Renal cortex interstitium (tissue), 11 donors: ENCODE measurements around the gene CRNKL1. TPM values are rescaled to one million over a fixed set of nuclear protein-coding genes. Genes with fewer than 3 reads are reported as not detected.

ENCODE experiments used
- DNase-seq, 11 donors: peaks; one replicate each; pipeline ENCODE4 v3.0.0-alpha.2; 2013; ENCODE audit warnings: low read depth in 9 of 11, low spot score in 4 of 11; ENCODE audit errors: extremely low read depth in 1 of 11
- polyA plus RNA-seq, 3 donors: library from polyadenylated mRNA; unstranded; fragments of 120-200 nt; gene quantifications; one replicate each; pipeline ENCODE4 v1.2.1, GENCODE V29; 2013; ENCODE audit not compliant: insufficient read length in 3 of 3

Gene CRNKL1
- polyA plus RNA-seq, 3 donors = 38.8 to 49.5 (median 47.9) TPM

GRCh38 chr20:19996222-19996621 is 56.0 kb downstream of the CRNKL1 start:
- no peak for DNase-seq

DNA sequence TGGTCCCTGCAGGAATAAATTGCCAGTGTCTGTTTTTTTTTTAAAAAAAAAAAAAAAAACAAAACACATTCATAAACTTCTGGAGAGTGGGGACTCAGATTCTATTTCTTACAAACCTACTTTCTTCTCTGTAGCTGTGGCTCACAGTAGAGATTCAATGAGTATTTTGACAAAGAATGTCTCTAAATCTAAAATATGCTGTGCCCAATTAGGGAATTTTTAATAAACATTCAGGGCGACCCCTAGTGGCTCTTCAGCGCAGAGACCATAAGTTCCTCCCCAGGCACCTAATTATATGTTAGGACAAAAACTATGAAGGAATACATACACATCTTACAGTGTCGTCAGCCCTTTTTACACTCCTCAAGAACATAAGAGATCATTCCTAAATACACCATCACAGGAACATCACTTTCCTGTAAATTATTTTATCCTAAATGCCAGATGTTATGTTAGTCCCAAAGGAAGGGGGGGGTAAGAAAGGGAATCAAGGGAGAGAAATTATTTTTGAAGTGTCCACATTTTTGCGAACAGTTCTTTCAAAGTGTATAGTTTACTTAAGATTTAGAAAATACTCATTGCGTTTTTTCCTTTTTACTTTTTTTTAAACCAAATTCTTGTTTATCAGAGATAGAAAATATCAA is 56.9 kb downstream of the CRNKL1 start:
- no peak for DNase-seq

GRCh38 chr20:19993958-19994669 is 58.2 kb downstream of the CRNKL1 start:
- DNase-seq = no peak

GRCh38 chr20:19992996-19993908 is 59.0 kb downstream of the CRNKL1 start:
- DNase-seq = no peak

DNA sequence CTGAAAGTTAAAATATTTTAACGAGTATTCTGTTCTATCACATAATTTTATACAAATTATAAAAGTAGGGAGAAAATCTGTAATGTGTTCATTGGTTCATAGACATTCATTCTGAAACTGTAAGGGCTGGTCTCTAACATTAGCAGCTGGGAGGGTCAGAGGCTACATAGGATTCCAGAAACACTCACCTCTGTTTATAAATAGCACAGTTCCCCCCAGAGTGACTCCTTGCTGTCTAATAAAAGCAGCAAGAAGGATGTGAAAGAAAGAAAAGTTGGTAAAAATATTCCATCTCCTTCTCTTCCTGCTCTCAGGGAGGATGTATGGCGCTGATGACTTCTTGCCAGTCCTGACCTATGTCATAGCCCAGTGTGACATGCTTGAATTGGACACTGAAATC is 60.4 kb downstream of the CRNKL1 start:
- DNase-seq = no peak

DNA sequence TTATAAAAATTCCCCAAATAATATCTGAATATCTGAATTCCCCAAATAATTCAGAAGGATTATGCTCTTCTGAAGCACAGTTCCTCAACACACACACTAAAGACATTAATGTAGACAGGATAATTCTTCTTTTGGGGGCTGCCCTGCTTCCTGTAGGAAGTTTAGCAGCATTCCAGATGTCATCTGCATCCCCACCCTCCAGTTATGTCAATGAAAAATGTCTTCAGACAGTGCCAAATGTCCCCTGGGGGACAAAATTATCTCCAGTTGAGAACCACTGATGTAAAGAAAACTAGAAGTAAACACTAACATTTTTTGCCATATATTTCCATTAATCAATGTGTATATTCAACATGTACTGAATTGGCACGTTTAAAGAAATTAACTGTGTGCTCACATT is 61.0 kb downstream of the CRNKL1 start:
- no peak for DNase-seq

GRCh38 chr20:19990850-19991249 is 61.4 kb downstream of the CRNKL1 start:
- no peak for DNase-seq

DNA sequence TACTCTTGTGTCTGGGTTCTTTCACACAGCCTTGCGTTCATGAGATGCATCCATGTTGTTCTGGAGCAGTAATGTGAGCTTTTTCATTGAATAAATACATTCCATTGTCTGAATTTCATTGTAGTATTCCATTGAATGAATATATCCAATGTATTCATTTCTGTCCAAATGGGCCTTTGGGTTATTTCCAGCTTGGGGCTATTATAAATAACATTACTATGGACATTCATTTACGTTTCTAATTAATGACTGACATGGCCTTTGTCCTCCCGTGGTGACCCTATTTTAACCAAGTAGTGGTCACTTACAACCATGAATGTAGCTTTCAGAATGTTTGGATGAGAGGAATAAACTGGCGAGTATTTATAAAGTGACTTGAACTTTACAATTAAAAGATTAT is 65.2 kb downstream of the CRNKL1 start:
- no peak for DNase-seq

DNA sequence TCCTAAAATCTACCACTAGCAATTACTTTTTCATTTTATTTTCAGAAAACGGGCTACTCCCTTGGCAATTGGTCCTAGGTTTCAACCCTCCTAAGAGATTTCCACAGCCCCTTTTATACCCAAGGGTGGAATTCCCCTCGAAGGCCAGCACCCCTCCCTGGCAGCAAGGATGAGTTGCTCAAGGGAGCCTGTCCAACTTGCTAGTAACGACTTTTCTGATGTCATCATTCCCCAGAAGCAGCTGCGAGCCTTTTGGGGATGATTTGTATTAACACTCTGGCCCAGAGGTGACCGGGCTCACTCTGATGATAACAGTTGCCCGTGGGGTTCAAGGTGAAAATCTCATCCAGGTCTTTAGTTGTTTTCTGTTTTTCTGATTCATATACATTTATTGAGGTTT is 65.8 kb downstream of the CRNKL1 start:
- DNase-seq = no peak

Other genes with a start within 250 kb of the CRNKL1 start
- 100 to 1,000 TPM in 1 of 3 donors, 10 to 100 TPM in 2; 88.1 to 103 (median 91.9) TPM for gene NAA20, start 35.1 kb downstream of the CRNKL1 start, polyA plus RNA-seq
- 1 to 10 TPM; 3.3 to 4.9 (median 4.3) TPM for gene CFAP61, start 66 bp upstream of the CRNKL1 start, polyA plus RNA-seq